NCI-H345 treated with DMSO at 0.1 percent for 48 hours (cell line): ENCODE data around the gene SEC63.
"Not testable (repeated sequence)": the region's sequence is repeated elsewhere in the genome, so short reads cannot be mapped to it uniquely, and the experiment has no call there.

ENCODE experiments used
- DNase-seq: peaks from one replicate; lab custom pipeline; 2025; ENCODE audit not compliant: unreplicated experiment; lab: John Stamatoyannopoulos, UW

Gene SEC63

DNA sequence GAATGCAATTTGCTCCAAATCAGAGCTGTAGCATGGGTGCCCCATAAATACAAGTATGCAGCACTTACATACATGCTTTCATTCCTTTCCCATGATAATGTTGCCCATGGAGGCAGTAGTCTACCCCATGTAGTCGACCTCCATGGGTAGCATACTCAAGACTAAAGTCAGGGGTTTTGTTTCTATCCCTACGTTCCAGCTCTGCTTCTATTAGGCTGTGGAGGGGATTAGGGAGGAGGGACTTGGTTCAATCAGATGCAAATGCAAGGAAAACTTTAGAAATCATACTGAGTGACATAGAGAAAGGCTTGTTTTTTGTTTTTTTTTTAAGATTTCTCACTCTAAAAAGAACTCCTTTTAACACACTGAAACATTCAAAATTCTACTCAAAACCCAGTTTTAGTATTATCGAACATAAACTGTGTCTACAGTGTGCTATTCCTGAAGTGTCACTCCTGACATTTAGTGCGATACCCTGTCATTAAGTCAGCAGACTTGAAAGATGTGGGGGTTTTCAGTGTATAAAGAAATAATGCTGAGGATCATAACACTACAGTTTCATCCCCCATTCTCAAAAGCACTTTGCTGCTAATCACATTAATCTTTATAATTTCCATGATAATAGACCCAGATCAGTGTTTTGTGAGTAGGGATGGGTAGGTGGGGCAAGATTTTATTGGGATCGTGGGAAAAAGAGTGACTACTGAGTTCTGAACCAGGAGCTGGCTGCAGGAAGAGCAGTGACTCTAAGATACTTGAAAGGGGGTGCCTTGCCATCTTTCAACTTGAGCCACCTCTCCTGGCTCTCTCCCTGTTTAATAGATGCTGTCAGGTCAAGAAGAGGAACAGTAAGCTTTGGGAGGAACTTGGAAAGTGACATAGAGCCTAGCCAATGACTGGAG, 93.5 kb downstream of the SEC63 start:
- DNase-seq, result no peak

DNA sequence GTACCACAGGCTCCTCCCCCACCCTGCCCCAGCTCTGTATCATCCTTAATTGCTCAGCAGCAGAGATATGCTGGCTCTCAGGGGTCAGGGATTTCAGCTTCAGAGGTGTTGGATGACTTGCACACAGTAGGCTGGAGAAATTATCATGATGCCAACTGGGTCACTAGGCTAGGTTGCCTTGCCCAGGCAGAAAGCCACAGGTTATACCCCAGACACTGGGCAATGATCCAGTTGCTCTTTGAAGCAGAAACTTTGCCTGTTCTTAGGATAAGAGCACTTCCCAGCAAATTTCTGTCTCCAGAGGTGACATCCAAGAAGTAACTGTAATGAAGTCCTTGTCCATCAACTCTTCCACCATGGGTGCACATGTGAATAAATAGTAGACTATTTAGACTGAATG, 95.6 kb downstream of the SEC63 start:
- DNase-seq, result no peak

DNA sequence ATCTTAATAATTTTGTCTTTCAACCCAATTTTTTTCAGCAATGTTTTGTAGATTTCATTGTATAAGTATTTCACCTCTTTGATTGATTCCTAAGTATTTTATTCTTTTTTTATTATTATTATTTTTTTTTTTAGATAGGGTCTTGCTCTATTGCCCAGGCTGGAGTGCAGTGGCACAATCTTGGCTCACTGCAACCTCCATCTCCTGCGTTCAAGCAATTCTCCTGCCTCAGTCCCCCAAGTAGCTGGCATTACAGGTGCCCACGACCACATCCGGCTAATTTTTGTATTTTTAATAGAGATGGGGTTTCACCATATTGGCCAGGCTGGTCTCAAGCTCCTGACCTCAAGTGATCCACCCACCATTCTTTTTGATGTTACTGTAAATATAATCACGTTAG, 97.0 kb downstream of the SEC63 start:
- not testable (repeated sequence) for DNase-seq

DNA sequence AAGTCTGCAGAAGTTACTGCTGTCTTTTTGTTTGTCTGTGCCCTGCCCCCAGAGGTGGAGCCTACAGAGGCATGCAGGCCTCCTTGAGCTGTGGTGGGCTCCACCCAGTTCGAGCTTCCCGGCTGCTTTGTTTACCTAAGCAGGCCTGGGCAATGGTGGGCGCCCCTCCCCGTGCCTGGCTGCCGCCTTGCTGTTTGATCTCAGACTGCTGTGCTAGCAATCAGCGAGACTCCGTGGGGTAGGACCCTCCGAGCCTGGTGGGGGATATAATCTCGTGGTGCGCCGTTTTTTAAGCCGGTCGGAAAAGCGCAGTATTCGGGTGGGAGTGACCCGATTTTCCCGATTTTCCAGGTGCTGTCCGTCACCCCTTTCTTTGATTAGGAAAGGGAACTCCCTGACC, 97.9 kb downstream of the SEC63 start:
- DNase-seq, result peak; percentile 10

DNA sequence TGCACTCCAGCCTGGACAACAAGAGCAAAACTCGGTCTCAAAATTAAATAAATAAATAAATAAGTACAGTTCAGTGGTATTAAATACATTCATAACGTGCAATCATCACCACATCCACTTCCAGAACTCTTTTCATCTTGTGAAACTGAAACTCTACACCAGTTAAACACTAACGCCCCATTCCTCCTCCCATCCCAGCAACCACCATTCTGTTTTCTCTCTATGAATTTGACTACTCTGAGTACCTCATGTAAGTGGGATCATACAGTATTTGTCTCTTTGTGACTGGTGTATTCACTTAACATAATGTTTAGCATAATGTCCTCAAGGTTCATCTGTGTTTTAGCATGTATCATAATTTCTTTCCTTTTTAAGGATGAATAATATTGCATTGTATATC, 104.8 kb downstream of the SEC63 start:
- no peak for DNase-seq

DNA sequence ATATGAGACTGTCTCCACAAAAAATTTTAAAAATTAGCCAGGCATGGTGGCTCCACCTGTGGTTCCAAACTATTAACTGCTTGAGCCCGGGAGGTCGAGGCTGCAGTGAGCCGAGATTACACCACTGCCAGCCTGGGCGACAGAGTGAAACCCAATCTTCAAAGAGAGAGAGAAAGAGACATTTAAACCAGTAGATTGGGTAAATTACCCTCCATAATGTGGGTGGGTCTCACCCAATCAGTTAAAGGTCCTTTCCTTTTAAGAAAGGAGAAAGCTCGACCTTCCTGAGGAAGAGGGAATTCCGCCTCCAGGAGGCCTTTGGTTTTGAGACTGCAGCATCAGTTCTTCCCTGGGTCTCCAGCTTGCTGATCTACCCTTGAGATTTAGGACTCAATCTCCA, 108.7 kb downstream of the SEC63 start:
- DNase-seq, result no peak

DNA sequence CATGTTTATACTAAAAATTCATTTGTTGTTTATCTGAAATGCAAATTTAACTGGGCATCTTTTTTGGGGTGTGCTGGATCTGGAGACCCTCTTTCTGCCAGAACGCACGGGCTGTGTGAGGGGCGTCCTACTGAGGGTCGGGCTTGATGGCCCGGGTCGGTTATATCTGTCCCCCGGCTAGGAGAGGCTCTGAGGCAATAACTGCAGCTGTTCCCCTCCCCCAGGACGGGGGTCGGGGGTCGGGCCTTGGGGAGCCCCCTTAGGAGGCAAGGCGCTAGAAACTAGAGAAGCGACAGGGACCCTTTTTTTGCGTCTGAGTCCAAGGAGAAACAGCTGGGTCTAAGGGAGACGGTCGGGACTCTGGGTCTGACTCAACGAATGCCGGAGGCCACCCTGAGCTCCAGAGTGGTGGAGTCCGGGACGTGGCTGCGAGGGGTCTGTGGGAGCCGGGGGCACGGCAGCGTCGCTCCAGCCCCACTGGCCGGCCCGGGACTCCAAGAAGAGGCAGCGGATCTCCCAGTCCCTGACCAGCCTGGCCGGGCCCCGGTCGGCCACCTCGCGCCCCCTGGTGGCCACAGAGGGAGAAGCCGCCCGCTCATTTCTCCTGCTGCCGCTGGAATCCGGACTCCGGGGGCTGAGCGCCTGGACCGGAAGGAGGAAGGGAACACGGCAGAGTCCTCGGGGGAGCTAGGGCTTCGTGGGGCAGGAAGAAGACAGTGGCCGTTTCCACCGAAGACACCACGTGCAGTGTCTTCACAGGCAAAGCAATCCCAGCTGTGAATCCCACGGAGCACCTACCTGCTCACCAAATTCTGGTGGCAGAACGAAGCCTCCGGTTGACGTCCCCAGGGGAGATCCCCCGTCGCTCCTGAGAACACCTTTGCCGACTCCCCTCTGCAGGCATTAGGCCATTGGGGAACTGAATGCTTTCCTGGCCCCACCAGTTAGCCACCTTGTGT, 109.9 kb downstream of the SEC63 start:
- peak; percentile 78 for DNase-seq

DNA sequence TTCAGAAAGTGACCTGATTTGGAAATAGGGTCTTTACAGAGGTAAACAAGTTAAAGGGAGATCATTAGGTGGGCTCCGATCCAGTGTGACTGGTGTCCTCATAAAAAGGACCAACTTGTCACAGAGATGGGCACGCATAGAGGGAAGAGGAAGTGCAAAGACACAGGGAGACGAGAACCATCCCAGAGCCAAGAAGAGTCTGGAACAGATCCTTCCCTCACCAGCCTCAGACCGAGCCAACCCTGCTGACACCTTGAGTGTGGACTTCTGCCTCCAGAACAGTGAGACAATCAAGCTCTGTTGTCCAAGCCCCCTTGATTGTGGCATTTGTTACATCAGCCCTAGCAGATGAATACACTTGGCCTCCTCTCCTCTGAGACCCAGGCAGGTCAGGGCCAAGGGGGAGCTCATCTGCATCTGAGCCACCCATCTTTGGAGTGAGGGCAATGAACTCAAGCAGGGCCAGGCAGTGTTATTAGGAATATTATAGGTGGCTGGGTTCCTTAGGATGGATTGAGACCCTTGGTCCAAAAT, 111.7 kb downstream of the SEC63 start:
- DNase-seq, result no peak

DNA sequence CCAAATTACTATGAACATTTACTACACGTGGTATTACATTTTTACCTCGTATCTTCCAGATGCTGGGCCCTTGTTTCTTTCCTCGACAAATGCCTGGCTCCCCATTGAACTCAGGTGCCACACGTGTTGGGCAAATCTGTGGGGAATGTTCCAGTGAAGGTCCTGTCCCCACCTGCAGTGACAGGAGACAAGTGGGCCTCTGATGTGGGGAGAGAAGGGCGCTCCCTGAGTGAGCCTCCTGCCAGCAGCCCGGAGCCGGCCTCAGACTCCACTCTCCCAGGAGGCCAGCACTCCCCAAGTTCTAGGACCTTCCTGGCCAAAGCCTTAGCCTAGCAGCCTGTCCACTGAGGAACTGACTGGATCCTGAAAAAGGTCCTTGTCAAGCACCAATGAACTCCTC, 112.2 kb downstream of the SEC63 start:
- no peak for DNase-seq

DNA sequence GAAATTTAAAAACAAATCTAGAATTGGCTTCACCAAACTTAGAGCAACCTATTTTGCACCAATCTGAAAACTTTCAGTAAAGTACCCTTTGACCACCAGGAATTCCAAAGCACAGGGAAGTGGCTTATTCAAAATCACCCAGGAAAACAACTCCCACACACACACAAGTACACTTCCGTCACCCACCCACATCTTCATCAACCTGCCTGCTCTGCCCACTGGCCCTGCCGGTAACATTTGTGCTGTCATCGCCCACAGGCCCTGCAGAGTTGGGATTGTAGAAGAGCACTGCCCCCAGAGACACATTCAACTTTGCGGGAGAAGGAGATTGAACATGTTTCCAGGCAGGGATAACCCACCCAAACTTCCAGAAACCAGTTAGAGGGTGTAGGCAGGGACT, 114.6 kb downstream of the SEC63 start:
- no peak for DNase-seq

DNA sequence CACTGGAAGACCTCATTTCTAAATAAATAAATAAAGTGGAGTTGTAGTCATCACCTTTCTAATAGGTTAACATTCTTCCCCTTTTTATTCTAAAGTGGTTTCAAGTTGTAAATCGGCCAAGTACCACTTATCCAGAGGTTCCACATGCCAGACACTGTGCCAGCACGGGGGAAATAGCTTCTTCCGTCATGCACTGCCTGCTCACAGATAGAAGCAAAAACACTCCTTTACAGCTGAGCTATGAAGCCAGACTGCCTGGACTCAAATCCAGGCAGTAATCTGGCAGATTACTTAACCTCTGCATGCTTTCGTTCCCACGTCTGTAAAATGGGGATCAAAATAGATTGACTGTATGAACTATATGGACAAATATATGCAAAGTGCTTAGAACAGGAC, 116.7 kb downstream of the SEC63 start:
- no peak for DNase-seq

DNA sequence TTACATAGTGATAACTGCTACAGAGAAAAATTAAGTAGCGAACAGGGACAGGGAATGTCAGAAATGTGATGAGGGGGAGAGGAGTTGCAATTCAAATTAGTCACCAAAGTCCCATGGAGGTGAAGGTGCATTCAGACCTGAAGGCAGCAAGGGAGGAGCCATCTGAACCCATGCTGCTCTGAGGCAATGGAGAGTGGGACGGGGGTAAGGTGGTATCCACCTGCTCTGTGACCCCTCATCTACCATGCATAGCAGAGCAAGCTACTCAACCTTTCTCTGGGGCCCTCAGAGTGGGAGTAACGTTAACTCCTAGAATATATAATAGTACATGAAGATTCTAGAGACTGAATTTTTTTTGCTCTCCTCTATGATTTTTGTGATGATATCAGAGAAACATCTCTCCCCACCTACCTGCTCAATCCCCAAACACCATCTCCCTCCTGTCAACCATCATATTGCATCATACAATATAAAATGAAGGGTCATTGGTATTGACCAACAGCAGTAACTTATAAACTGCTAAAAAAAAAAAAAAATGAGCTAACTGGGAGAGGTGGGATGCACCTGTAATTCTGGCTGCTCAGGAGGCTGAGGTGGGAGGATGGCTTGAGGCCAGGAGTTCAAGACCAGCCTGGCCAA, 117.3 kb downstream of the SEC63 start:
- DNase-seq, result no peak

DNA sequence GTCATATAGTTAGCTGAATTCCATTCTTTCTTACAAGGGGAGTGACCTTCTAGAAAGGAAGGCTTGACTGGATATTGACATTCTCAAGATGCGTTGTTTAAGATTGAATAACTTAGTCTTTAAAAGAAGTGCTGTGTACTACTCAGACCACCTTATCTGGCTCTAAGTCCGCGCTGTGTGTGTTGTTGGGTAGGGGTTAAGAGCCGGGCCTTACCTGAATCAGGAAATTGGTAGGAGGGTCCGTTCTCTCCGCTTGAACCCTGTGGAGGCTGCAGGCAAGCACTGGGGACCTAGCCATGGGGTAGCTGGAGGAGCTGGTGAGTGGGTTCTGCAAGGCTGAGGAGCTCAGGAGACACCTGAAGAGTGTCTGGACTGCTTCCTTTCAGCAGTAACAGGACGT, 124.9 kb downstream of the SEC63 start:
- no peak for DNase-seq

DNA sequence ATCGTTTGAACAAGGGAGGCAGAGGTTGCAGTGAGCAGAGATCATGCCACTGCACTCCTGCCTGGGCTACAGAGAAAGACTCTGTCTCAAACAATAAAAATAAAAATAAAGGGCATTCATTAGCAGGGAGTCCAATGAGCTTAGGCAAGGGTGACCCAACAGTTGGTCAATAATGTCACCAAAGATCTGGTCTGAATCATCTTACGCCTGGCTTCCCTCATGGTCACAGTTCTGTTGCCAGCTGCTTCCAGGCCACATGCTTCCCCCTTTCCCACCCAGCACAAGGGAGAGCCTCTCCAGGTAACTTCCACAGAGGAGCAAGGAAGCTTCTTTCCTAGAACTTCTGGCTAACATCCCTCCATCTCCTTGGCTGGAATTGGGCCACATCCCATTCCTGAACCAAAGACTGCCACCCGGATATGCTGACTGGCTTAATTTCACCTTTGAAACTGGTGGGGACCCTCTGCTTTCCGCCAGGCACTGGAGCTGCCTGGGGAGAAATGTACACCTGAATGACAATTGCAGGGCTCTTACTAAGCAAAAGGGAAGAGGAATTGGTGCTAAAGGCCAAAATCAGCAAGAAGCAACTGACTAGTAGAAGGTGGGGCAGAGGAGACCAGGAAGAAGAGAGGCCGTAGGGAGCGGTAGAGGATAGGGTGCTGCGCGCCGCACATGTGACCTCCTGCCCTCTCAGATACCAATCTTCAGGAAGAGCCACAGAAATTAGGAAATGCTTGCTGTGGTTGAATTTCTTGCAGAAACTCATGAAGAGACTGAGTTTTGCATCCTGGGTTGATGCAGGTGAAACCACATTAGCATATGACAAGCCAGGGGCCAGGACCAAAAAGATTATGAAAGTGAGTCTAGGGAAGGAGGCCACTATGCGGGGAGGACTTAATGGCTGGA, 125.6 kb downstream of the SEC63 start:
- DNase-seq, result no peak

DNA sequence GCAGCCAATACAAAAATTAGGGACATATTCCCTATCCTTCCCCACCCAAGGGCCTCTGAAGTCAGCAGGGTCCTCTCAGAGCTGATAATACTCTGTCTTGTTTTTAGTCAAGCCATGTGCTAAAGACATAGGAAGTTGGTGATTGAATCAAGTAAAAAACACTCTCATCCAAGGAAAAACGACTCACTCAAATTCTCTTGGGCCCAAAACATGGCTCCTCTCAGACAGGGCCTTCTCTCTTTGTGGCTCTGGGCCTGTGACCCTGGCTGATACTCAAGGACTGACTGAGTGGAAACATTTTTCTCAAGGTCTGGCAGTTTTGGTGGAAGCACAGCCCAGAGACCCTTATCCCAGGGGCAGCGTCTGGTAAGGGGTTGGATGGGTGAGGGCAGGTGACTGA, 127.9 kb downstream of the SEC63 start:
- no peak for DNase-seq

DNA sequence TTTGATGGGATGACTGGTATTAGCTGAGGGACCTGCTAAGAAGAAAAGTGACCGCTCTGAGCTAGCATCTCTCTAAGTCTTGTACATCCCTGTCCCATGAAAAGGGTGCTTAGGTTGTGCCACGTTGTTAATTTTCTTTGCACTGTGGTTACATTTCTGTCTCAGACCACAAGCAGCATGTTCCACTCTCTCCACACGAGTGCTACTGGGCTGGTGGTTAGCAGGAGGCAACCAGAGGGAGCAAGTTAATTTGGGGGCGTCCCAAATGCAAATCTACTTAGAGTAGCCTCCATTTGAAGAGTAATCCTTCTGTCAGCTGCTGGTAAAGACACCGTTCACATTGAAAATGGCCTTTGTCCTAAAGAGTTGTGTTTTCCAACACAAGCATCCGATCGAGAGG, 130.5 kb downstream of the SEC63 start:
- DNase-seq, result no peak

DNA sequence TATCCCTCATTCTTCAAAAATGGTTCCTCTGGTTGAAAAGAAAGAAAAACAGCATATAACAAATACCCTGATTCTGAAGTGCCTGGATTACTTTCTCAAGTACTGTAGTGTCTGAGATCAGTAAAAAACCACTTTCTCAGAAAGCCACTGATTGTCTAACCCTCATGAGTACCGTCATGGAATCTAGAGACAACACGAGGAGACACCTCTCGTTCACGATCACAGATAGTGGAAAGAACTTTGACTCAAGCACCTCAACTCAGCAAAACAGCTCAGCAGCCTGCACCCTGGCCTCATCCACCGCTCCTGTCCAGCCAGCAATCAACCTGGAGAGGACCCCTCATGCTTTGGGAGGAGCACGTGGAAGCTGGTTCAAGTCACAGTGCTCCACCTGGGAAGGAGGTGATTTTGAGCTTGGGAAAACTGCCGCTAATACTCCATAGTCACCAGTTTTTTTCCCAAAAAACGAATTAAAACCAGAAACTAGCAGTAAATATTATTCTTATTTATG, 134.9 kb downstream of the SEC63 start:
- no peak for DNase-seq

DNA sequence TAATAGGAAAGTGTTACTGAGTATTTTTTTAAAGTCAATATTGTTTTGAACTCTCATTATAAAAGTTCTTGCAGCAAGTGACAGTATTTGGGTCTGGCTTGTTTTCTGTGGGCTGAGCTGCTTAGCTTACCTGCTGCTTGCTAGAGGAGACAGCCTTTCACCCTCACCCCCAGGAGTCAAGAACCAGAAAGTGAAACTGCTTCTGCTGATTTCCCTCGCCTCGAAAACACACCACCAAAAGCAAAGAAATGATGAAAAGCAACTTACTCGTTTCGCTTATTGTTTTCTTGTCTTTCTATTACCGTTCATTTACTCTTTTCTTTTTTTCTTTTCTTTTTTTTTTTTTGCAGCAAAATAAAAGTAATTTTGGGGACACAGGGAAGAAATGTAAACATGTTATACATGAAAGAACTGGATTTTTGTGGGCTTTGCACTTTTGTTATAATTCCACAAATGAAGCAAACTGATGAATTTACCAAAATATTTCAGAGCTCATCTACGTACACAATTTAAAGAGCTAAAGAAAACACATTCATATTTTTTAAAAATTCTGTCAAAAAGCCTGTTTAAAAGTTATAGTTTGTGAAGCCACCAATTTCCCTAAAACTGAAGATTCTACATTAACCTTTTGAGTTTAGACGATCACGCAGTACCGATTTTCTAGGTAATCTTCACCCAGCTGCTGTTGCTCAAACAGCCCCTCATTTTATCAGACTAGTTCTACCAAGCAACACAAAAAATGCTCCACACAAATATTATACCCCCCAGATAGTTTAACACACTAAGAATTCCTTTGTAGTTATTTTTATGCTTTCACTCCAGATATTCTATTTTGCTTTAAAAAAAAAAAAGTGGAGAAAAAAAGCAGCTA, 135.6 kb downstream of the SEC63 start:
- no peak for DNase-seq

DNA sequence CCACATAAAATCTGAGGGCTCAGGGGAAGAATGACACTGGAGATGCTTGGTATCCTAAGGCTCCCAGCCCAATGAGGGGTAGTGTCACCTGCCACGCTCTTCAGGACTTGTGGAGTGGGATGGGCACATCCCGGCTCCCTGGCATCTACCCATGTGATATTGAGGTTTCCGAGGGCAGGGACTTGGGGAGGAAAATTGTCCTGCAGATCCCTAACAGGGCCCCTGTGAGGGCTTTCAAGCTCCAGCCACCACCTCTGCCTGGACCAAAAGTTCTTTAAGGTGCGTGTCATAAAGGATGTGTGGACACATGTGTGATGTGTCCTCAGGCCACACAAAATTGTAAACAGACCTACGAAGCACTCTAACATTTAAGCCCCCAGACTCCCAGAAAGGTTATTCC, 136.4 kb downstream of the SEC63 start:
- no peak for DNase-seq
